Effector CD8-positive, alpha-beta T cell (primary cell): ENCODE data around the gene DLG5.

ENCODE experiments used
- DNase-seq: peaks from one replicate; lab custom pipeline; 2025; lab: John Stamatoyannopoulos, UW
- total RNA-seq, 4 experiments: gene quantifications; one replicate each; lab custom pipeline; 2026; lab: John Stamatoyannopoulos, UW

The DLG5 gene, protein sequence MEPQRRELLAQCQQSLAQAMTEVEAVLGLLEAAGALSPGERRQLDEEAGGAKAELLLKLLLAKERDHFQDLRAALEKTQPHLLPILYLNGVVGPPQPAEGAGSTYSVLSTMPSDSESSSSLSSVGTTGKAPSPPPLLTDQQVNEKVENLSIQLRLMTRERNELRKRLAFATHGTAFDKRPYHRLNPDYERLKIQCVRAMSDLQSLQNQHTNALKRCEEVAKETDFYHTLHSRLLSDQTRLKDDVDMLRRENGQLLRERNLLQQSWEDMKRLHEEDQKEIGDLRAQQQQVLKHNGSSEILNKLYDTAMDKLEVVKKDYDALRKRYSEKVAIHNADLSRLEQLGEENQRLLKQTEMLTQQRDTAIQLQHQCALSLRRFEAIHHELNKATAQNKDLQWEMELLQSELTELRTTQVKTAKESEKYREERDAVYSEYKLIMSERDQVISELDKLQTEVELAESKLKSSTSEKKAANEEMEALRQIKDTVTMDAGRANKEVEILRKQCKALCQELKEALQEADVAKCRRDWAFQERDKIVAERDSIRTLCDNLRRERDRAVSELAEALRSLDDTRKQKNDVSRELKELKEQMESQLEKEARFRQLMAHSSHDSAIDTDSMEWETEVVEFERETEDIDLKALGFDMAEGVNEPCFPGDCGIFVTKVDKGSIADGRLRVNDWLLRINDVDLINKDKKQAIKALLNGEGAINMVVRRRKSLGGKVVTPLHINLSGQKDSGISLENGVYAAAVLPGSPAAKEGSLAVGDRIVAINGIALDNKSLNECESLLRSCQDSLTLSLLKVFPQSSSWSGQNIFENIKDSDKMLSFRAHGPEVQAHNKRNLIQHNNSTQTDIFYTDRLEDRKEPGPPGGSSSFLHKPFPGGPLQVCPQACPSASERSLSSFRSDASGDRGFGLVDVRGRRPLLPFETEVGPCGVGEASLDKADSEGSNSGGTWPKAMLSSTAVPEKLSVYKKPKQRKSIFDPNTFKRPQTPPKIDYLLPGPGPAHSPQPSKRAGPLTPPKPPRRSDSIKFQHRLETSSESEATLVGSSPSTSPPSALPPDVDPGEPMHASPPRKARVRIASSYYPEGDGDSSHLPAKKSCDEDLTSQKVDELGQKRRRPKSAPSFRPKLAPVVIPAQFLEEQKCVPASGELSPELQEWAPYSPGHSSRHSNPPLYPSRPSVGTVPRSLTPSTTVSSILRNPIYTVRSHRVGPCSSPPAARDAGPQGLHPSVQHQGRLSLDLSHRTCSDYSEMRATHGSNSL (N-terminal part only)
- total RNA-seq = 8.9 to 78.9 (median 43.2) reads per million in 4 experiments

DNA sequence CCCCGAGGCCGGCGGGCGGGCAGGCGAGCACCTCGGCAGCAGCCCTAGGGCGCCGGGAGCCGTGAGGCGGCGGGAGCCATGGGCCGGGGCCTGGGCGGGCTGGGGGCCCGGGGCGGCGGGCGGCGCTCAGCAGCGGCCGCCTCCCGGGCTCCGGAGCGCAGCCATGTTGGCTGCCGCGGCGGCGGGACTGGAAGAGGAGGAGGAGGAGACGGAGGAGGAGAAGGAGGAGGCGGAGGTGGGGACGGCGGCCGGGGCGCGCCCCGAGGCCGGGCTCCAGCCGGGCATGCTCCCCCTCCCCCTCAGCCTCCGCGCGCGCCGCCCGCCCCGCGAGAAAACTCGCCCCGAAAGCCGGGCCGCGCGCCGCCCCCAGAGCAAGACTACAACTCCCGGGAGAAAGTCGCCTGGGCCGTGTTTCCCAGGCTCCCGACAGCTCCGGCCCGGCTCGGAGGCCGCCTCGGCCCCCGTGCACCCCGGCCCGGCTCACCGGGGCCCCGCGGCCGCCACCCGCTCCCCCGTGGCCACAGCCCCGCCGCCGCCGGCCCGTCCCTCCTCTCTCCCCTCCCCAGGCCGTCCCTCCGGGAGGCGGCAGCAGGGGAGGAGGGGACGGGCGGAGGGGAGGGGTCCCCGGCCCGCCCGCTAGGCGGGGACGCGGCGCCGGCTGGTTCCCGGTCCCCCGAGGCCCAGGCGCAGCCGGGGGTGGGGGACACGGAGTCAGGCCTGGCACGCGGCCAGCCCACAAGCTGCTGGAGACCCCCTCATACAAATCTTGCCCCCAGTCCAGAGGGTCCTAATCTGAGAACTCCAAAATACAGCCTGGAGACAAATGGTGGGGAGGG, at the start of gene DLG5:
Gene DLG5 (minus strand): TSS at position 190 of the 836 bp plus-strand sequence. CDS start 235 bp downstream, outside the sequence.
- no peak for DNase-seq

DNA sequence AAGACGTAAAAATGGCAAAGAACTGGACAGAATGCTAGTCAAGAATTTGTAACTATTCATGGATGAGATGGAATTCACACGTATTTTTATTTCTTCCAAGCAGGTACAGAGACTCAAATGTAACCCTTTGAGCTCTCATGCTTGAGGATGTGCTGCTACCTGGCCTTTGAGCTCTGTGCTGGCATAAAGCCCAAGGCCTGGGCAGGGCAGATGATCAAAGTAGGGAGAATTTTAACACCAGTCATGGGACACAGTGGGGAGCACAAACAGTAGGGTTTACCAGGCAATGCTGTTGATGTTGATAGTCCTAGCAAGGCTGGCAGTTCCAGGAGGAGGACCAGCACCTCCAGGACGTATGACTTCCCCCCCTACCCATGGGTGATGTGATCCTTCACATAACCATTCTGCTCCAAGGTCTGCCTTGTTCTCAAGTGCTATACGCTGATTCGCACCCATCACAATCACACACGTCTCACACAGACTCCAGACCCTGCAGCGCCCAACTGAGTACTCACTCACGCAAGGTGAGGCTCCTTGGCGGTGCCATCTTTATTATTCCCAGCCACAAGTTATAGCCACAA, 48.6 kb upstream of the DLG5 start:
- DNase-seq = no peak

DNA sequence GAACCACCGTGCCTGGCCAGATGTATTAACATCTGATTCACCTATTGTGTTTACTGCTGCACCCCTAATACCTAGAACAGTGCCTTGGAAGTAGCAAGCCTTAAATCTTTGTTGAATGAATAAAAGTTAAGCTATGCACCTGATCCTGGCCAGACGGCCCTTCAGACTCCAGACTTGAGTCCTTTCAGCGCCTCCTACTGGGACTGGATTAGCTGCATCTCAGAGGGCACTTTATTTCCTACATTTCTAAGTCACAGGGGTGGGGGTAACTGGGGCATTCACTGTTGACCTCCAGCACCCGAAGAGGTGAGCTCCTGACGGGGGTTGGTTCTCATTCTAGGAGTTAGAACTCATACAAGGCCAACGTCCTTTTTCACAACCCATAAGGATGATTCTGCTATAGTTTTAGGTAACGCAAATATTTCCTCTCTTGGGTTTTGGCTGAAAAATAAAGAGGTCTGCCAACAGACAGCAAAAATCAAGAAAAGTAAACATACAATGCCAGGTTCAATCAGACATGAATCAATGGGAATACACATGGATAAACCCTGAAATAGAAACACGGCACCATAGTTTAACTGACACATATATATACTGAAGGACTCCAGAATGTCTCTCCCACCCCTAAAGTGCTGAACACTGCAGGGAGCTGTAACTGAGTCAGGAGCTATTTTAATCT, 48.0 kb upstream of the DLG5 start:
- DNase-seq = no peak

DNA sequence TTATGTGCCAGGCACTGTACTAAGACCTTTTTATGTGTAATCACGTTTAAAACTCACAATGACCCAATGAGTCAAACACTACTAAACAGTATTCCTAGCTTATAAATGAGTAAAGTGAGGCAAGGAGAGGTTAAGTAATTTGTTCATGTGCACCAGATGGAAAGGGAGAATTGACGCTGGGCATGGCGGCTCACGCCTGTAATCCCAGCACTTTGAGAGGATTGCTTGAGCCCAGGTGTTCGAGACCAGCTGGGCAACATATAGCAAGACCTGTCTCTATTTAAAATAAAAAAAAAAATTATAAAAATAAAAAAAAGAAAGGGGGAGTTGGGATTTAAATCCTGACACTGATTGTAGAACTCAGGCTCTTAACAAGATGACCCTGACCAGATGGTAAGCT, 46.7 kb upstream of the DLG5 start:
- no peak for DNase-seq

DNA sequence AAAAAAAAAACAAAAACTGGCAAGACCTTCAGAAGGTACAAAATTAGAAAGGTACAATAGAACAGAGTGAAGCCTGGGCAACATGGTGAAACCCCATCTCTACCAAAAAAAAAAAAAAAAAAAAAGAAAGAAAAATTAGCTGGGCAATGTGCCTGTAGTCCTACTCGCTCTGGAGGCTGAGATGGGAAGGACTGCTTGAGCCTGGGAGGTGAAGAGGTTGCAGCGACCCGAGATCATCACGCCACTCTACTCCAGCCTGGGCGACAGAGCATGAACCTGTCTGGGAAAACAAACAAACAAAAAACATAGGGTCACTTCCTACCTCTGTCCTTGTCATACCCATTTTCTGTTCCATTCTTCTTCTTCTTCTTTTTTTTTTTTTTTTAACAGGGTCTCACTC, 45.6 kb upstream of the DLG5 start:
- no peak for DNase-seq

DNA sequence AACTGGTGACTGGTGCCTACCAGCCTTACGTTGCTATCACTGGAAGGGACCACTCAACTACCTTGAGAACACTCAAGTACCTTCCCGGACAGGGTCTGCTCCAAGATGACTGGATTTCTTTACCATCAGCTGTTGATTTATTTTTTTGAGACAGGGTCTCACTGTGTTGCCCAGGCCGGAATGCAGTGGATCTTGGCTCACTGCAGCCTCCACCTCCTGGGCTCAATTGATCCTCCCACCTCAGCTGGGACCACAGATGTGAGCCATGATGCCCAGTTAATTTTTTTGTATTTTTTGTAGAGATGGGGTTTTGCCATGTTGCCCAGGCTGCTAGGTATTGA, 45.2 kb upstream of the DLG5 start:
- DNase-seq = no peak

DNA sequence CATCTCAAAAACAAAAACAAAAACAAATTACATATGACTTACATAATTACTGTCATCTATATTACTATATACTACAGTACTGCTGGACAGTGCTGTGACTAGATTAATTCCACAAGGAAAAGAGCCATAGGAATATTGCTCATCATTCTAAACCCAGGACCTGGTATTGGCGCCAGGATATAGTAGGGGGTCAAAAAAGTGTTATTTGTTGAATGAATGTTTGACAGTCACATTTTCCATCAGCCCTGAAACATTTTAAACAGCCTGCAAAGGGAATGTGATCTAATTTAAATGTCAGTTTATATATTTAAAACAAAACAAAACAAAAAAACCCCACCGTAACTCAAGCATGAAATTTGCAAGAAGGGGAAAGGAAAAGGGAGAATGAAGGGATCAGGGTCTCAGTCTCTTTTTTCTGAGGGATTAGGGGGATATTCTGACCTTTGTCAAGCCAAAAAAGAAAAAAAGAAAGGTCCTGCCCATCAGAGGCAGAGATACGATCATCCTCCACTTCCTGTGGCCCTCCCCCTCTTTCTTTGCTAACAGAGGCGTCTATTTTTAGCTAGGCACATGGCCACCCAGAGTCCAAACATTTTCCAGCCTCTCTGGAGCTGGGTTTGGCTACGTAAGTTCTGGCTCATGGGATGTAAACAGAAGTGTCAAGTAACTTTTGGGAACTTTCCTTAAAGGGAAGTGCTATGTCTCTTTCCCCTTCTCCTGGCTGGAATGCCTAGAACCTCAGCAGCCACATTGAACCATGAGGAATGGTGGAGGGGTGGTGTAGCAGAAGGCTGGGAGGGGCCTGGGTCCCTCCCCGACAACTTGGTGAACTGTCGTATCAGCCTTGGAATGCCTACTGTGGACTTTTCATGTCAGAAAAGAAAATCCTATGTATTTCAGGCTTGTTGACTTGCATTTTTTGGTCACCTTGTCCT, 44.6 kb upstream of the DLG5 start:
- DNase-seq = no peak

DNA sequence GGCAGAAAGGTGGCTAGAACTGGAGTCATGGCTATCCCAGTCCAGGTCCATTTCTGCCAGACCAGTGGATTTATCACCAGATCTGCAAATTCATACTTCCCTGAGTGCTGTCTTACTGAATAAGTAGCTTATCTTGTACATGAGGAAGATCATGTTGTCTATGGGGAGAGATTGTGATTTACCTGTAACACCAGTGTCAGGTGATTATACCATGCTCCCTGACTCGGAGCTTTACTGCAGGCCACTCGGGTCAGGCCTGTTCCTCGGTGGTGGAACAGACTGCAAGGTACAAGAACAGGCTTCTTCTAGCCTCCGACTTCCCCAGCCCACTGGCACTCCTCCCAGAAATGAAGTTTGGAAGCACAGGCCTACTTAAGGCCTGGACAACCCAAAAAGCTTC, 42.6 kb upstream of the DLG5 start:
- no peak for DNase-seq

DNA sequence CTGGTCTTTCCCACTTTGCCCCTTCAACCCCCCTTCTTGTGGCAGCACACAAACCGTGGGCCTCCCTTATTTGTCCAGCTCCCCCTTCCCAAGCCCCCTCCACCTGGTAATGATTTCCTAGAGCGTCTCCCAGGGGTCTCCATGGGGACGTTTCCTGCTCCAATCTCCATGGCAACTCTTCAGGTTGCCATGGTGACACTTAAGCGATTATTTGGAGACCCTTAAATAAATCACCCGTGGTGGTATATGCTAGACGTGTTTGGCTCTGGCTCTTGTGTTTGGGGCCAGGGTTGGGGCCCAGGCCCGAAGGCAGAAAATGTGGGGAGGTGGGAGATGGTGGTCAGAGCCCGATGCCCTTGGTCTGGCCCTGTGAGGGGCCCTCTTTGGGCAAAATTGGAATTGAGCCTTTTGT, 41.1 kb upstream of the DLG5 start:
- no peak for DNase-seq

DNA sequence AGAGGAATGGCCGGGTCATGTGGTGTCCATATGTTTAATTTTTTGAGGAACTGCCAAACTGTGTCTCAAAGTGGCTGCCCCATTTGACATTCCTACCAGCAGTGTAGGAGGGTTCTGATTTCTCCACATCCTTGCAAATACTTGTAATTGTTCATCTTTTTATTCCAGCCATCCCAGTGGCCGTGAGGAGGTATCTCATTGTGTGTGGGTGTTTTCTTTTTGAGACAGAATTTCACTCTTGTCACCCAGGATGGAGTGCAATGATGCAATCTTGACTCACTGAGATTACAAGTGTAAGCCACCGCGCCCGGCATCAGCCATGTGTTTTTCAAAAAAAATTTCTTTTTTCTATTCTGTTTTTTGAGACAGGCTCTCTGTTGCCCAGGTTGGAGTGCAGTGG, 38.7 kb upstream of the DLG5 start:
- DNase-seq = no peak

DNA sequence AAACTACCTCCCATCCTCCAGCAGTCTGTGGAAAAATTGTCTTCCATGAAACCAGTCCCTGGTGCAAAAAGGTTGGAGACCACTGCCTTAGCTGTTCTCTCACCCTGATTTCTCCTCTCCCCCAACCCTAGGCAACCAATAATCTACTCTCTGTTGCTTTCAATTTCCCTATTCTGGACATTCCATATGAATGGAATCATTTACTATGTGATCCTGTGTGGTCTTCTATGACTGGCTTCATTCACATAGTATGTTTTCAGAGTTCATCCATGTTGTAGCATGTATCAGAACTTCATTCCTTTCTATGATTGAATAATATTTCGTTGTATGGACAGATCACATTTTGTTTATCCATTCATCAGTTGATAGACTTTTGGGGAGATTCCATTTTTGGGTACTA, 38.3 kb upstream of the DLG5 start:
- no peak for DNase-seq

DNA sequence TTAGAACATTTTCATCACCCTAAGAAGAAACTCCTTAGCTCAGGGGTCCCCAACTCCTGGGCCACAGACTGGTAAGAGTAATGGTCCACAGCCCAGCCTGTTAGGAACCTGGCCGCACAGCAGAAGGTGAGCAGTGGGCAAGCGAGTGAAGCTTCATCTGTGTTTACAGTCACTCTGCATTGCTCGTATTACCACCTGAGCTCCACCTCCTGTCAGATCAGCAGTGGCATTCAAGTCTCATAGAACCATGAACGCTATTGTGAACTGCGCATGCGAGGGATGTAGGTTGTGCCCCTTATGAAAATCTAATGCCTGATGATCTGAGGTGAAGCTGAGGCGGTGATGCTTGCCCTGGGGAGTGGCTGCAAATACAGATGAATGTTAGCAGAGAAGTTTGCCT, 37.3 kb upstream of the DLG5 start:
- DNase-seq = no peak

DNA sequence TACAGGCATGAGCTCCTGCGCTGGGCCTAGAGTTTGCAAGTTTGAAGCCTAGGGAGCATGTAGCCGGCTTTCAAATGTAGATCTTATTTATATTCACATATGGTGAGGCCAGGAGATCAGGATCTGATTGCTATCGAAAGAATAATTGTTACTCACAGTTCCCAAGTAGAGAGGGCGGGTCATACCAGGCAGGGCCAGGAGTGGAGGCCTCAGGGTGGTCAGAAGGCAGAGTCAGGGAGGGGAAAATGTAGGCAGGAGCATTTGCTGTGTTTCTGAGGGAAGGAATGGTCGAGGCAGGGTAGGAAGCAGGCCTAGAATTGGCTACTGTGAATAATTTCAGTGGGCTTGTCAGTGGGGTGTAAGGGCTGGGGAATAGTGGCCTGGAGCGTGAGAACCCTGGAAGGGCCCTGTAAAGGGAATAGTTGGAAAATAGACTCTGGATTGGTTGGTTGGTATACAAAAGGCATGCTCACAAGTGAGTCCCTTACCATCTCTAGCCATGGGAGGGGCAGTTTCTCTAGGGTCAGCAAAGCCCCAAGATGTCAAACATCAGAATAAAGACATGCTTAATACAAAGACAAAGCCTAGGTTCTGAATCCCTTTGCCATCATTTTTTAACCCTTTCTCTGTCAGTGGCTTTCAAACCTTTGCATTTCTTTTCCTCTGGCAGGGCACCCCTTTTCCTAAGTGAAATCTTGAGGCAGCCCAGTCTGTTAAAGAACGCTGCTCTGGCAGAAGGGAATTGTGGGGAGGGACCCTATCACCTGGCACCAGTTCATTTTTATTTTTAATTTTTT, 36.0 kb upstream of the DLG5 start:
- no peak for DNase-seq

DNA sequence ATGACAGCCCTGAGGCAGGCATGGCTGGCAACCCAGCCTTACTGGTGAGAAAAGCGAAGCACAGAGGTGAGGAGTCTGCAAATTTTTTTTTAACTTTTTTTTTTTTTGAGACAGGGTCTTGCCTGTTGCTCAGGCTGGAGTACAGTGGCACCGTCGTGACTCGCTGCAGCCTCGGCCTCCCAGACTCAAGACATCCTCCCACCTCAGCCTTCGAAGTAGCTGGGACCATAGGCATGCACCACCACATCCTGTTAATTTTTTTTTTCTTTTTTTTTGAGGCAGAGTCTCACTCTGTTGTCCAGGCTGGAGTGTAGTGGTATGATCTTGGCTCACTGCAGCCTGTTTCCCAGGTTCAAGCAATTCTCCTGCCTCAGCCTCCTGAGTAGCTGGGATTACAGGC, 35.1 kb upstream of the DLG5 start:
- DNase-seq = no peak

DNA sequence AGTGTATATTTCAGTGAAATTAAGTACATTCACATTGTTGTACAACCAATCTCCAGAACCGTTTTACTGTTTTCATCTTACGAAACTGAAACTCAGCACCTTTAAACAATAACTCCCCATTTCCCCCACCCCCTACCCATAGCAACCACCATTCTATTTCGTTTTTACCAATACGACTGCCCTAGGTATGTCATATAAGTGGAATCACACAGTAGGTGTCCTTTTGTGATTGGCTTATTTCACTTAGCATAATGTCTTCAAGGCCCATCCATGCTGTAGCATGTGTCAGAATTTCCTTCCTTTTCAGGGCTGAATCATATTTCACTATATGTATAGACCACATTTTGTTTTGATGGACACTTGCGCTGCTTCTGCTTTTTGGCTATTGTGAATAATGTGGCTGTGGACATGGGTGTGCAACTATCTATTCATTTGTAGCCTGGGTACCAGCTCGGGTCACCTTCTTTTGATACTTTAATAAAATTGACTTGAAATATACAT, 34.3 kb upstream of the DLG5 start:
- no peak for DNase-seq

DNA sequence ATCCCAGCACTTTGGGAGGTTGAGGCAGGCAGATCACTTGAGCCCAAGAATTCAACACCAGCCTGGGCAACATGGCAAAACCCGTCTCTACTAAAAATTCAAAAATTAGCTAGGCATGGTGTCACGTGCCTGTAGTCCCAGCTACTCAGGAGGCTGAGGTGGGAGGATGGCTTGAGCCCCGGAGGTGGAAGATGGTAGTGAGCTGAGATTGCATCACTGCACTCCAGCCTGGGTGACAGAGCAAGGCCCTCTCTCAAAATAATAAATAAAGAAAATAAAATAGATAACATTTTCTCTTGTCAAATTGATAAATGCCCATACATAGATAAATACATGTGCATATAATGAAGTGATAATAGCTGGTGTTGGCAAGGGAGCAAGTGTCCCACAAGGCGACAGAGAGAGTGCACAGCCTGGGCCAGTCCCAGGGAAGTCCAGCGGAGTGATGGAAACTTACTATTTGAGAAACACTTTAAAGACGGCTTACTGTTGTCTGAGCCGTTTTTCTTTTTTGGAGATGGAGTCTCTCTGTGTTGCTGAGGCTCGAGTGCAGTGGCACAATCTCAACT, 33.4 kb upstream of the DLG5 start:
- DNase-seq = no peak

DNA sequence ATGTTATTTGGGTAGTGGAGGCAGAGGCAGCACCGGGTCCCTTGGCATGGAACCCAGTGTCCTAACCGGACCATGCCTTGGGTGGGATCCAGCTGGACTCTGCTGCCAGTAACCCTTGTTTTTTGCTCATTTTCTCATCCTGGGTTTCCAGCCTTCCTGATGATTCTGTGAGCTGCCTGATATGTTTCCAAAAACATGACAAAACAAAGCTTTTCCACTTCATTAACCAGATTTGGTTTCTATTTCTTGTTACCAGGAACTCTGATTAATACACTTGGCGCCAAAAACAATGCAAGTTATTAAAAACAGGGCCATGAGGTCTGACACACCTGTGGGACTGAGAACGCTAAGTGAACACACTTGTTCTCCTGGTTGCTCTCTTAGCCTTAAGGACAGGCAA, 32.8 kb upstream of the DLG5 start:
- no peak for DNase-seq

DNA sequence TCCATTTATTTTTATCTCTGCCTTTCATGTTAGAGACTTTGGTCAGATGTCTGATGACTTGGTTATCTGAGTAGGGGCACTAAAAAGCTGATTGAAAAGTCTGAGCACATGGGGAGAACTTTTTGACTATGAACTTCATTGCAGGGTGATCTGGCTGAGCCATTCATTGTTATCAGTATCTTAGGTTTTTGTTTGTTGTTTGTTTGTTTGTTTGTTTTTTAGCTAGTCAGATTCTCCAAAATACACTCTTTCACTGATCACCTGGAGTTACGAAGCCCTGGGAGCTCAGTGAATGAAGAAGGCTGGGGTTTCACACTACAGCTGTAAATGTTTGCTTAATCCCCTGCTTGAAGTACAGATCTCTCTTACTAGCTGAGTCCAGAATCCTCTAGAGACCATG, 28.6 kb upstream of the DLG5 start:
- no peak for DNase-seq
